T-helper 2 cell (primary cell): Measurements from ENCODE around the gene LRFN2.
A peak's percentile ranks its signal among the peaks of the same experiment; 100 is the strongest.

Experiments used
- DNase-seq, 5 experiments: peaks; one replicate each; pipeline versions ENCODE4 v3.0.0 to v3.0.0-alpha.2; 2012 to 2022

LRFN2 gene

DNA sequence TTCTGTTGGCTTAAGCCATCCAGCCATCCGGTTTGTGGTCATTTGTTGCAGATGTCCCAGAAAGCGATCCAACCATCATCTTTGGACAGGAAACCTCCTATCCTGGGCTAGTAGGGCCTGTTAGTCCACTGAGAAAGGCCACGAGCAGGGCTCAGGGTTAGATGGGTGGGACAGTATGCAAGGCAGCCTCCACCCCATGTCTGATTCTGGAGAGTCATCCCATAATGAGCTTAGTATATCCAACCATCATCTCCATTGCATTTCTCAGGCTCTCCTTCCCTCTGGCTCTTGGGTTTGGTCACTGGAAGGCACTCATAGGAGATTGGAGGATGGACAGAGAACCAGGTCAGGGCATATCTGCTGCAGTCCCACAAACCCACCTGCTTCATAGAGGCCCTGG is 117.8 kb downstream of the LRFN2 start:
- no peak for DNase-seq

DNA sequence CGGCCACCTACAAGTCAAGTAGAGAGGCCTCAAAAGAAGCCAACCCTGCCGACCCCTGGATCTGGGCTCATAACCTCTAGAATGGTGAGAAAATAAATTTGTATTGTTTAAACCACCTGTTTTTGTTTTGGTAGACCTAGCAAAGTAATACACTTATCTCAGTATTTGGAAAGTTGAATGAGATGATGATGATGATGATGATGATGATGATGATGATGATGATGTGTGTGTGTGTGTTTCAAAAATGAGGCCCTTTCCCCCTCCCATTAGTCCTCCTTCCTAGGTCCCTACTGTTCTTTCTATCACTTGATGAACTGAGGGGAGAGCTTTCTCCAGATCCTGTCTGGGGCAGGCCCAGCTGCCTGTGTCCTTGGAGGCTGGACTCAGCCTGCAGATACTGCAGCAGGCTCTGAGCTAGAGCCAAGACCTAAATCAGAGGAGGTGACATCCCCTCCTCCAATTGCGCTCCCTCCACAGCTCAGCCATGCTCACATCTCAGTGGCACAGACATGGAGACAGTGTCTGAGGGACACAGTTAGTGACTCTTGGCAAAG is 120.1 kb downstream of the LRFN2 start:
- DNase-seq = no peak

DNA sequence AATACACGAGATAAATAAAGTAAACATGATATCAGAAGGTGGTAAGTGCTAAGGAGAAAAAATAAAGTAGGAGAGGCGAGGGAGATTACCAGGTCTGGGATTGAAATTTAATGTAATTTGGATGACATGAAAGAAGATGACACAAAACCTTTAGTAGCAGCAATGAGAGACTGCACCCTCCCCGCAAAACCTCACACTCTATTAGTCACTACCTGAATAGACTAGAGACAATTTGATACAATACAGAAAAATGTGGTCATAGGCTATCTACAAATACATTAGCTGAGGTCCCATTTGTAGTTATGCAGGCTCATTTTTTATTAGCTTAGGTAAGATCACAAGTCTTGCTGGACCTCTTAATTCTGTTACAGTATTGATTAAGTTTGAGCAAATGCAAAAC is 125.5 kb downstream of the LRFN2 start:
- DNase-seq = no peak

DNA sequence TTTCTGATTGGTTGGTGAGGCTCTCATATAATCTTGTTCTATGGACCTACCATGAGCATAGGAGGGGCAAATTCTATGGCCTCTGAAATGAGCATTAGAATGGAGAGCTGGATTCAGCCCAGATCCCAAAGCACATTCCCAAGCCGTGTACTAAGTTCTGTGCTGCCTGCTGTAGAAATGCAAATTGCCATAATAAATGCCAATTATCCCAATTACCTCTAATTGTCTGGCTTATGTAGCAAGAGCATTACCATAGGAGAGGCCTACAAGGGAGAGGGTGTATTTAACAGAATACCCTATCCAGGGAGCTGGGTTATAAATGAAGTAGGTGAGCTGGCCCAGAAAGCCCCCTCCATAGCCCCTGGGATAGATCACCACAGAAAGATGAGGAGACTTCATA is 126.8 kb downstream of the LRFN2 start:
- no peak for DNase-seq

- no peak for DNase-seq
These were observed 129.9 kb downstream of the LRFN2 start for GRCh38 chr6:40457261-40457660.

DNA sequence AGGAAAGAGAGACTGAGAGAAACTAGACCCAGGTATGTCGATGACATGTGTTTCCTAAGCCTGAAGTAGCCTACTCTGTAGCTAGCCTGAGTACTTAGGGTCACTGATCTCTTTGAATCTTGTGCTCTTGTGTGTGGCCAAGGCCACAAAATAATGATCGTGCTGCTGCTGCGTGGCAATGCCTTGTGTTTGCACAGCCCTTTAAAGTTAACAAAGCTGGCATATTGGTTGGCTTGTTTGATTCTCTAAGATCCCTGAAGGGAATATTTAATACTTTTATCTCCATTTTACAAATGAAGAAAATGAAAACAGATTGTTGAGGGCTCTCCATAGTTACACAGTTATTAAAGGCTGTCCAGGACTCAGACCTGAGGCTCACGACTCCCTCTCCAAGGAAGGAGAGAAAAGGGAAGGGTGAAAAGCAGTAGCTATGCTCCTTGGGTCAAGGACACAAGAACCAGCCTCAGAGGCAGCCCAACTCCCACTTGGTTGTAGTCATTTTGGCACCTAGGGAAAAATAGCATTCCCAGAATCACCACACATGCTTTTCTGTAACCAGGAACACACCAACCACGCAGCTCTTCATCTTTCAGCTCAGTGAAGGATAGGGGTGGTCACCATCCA is 130.7 kb downstream of the LRFN2 start:
- DNase-seq = no peak

DNA sequence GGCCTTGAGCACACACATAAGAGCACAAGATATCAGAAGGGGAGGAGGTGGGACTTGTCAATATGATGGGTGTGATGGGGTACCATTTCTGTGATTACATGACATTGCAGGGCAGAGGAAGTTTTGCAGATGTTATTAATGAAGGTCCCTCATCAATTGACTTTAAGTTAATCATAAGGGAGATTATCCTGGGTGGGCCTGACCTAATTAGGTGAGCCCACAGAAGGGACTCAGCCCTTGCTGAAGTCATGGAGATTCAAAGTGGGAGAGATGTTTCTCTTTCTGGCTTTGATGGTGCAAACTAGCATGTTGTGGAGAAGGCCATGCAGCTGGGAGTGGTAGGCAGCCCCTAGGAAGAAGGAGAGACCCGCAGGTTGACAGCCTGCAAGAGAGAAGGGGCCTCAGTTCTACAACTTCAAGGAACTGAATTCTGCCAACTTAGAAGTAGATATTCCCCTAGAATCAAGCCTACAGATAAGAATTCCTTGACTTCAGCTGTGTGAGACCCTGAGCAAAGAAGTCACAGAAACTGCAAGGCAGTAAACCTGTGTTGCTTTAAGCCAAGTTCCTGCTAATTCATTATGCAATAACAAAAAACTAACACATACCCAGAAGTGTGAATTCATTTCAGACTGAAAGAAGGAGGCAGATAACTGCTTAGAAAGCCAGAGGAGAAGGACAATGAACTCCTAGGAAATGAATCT is 131.3 kb downstream of the LRFN2 start:
- no peak for DNase-seq

DNA sequence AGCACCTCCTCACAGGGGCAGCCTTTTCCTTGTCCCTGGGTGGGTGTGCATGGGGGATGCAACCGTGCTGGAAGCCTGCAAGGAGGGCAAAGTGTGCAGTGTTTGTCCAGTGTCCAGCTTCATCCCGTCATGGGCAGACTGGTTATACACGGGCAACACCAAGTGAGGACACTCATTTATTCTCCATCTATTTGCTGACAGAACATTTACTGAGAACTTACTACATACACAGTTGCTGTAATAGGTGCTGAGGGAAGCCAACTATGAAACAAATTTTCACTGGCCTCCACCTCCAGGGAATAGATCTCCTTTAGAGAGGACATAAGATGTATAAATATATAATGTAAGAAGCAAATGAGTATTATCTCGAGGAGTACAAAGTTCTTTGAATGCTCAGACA is 136.7 kb downstream of the LRFN2 start:
- DNase-seq = no peak

GRCh38 chr6:40444811-40445210 is 142.4 kb downstream of the LRFN2 start:
- no peak for DNase-seq

GRCh38 chr6:40444312-40444711 is 142.9 kb downstream of the LRFN2 start:
- DNase-seq = no peak

- DNase-seq = no peak
These were observed 143.3 kb downstream of the LRFN2 start for GRCh38 chr6:40443842-40444241.

- DNase-seq = no peak
These were observed 144.6 kb downstream of the LRFN2 start for GRCh38 chr6:40442591-40442990.

GRCh38 chr6:40441150-40441549 is 146.0 kb downstream of the LRFN2 start:
- no peak for DNase-seq

DNA sequence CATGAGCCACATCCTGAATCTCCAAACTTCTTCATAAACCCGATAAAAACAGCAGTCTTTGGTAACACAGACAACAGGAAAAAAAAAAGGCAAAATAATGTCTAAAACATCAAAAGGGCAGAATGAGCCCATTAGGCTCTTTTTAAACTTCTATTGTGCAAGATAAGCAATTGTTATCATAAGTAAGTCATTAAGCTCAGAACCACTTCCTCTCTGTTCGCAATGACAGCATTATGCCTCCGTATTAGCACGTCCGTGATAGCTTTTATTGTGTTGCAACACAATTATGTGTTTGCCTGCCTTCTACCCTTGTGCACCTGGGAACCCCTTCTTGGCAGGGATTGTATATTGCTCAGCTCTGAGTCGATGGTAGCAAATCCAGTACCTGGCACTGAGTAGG is 147.1 kb downstream of the LRFN2 start:
- DNase-seq = peak in 1 of 5 experiments; percentile 44

DNA sequence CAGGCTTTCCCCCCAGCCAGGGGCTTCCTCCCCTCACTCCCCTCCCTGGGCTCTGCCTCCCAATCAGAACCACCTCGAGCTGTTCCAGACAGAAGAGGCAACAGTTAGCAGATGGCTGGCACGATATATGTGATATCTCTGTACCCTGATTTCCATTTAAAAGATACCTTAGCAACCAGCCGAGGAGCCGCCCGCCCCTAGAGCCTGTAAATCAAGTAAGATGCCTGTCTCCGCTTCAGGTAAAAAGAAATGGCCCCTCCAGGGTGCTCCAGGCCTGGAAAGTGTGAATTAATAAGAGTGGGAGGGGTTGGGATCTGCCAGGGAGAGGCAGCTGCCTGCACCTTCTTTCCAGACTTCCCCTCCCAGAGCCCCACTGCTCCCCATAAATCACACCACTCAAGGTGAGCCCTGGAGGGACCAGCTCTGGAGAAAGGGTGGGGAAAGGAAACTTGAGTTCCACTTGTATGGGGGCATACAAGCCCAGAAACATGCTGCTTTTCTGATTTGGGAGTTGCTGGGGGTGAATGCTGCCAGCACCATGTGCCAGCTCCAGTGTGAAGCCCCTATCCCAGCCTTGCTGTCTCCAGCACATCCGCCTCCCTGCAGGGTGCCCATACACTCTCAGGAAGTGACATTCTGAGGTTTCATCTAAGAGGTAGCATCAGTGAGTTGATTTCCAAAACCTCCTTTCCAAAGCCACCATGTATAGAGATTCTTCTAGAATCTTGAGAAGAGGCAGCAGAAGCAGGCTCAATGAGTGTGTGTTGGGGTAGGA is 148.0 kb downstream of the LRFN2 start:
- no peak for DNase-seq

- no peak for DNase-seq
These were observed 148.8 kb downstream of the LRFN2 start for GRCh38 chr6:40438246-40438887.

GRCh38 chr6:40437631-40438030 is 149.5 kb downstream of the LRFN2 start:
- no peak for DNase-seq

DNA sequence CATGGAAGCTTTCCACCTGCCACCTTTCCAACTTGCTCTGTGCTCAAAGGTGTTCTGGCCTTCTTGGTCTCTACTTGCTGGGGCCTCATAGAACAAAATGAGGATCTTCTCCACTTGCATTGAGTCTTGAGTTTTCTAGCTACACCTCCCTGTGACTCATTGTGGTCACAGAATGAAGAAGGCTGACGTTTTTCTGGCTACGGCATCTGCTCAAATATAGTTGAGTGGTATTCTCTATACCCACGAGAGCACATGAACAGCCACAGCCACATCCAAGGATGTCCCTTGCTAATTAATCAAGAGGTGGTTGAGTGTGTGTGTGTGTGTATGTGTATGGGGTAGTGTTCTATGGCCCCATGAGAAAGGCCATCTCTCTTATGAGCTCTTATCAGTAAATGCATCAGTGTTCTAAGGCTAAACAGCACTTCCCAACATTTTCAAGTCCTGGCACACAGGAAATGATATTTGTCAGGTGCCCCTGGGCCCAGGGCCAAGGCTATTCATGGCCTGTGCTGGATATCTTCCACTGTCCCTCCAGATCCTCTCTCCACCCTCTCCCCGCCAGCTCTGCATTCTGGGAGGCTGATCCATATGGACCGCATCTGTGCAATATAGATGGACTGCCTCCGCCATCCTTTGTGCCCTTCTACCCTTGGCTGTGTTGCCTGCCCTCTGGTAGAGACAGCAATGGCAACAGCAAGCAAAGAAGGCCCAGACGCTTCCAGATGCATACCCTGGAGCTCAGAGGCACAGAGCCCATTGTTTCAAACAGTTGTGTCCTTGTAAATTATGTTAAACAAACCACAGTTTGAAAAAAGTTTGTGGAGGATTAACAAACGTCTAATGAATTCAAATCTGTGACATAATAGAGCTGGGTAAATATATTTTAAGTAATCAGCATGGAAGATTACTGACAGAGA is 150.2 kb downstream of the LRFN2 start:
- peak in 2 of 5 experiments; percentile 10 to 76 for DNase-seq

DNA sequence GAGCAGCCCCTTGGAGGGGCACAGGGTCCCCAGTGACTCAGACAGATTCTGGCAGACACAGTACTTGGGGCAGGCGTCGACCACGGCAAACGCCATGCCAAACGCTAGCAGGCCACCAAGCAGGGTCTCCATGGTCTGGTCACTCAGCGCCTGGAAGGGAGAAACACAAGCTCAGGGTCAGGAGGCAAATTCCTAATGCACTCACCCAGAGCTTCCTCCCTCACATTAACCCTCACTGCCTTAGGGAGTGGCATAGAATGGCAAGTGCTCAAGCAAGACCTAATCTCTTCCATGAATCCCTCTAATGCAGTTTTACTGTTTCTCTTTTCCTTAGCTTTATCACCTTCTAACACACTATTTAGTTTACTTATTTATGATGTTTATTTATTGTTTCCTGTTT is 154.2 kb downstream of the LRFN2 start:
- no peak for DNase-seq

- no peak for DNase-seq
These were observed 155.5 kb downstream of the LRFN2 start for GRCh38 chr6:40431706-40432105.

DNA sequence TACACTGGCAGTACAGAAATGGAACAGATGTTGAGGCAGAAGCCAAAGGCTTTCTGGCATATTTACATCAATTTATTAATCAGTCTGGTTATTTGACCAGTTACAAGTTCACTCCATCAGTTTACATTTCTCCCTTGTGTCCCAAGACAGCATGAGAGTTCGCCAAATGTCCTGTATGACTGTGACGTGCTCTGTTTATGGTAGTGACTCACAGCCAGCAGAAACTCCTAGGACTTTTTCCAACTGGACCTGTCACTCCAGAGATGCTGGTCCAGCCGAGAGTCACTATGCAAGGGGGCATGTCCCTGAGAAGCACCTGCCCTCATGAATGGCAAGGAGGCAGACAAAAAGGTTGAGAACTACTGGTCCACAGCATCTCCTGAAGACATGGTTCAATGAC is 160.0 kb downstream of the LRFN2 start:
- no peak for DNase-seq
